ENCODE data around the gene TIMELESS. TPM values are rescaled to one million over a fixed set of nuclear protein-coding genes. Genes with fewer than 3 reads are reported as not detected.
"Not testable (repeated sequence)": the region's sequence is repeated elsewhere in the genome, so short reads cannot be mapped to it uniquely, and the experiment has no call there.

Gene TIMELESS
- total RNA-seq: 3.4 and 3.6 TPM in 2 replicates

- TF ChIP-seq CTCF (IDR thresholded peaks at IDR 0.05; ENCODE audit: insufficient read depth, low read length, severe bottlenecking): no peak
- DNase-seq (ENCODE audit: low read depth) (peak; percentile 80), FAIRE-seq (no peak)
- H3K4me3 ChIP-seq (ENCODE audit: low read depth, low read length): peak within 1 kb of the TSS; percentile 56
- no peaks in the 10 kb centered on the region for H3K36me3 ChIP-seq (ENCODE audit: control insufficient read depth, insufficient read depth, low read length)
- H3K27me3 ChIP-seq (ENCODE audit: control insufficient read depth, insufficient read depth, low read length): no peaks in the 10 kb centered on the region
Observed at GRCh38 chr12:56448860-56449621, at the start of gene TIMELESS. Gene TIMELESS (minus strand): TSS chr12:56449426. CDS start chr12:56434170, 15,256 bp downstream.

- not testable (repeated sequence) for H3K27me3 ChIP-seq (ENCODE audit: control insufficient read depth, insufficient read depth, low read length); H3K4me3 ChIP-seq (ENCODE audit: low read depth, low read length); H3K36me3 ChIP-seq (ENCODE audit: control insufficient read depth, insufficient read depth, low read length); DNase-seq (ENCODE audit: low read depth)
- FAIRE-seq: peak; percentile 18
Observed at GRCh38 chr12:56498126-56498902, 49.1 kb upstream of the TIMELESS start.

- H3K4me3 ChIP-seq (ENCODE audit: low read depth, low read length); DNase-seq (ENCODE audit: low read depth); FAIRE-seq: not testable (repeated sequence)
Observed at GRCh38 chr12:56496704-56497103, 47.5 kb upstream of the TIMELESS start.

GRCh38 chr12:56494481-56494880 lies 45.3 kb upstream of the TIMELESS start:
- FAIRE-seq: not testable (repeated sequence)

More at GRCh38 chr12:56496704-56497103, 47.5 kb upstream of the TIMELESS start:
- peak; percentile 36 for TF ChIP-seq CTCF (IDR thresholded peaks at IDR 0.05; ENCODE audit: insufficient read depth, low read length, severe bottlenecking)
- H3K36me3 ChIP-seq (ENCODE audit: control insufficient read depth, insufficient read depth, low read length); H3K27me3 ChIP-seq (ENCODE audit: control insufficient read depth, insufficient read depth, low read length): not testable (repeated sequence)

GRCh38 chr12:56494106-56494415 lies 44.8 kb upstream of the TIMELESS start:
- not testable (repeated sequence) for H3K4me3 ChIP-seq (ENCODE audit: low read depth, low read length); DNase-seq (ENCODE audit: low read depth); H3K27me3 ChIP-seq (ENCODE audit: control insufficient read depth, insufficient read depth, low read length); FAIRE-seq; H3K36me3 ChIP-seq (ENCODE audit: control insufficient read depth, insufficient read depth, low read length)

More at GRCh38 chr12:56494481-56494880, 45.3 kb upstream of the TIMELESS start:
- not testable (repeated sequence) for H3K36me3 ChIP-seq (ENCODE audit: control insufficient read depth, insufficient read depth, low read length); H3K27me3 ChIP-seq (ENCODE audit: control insufficient read depth, insufficient read depth, low read length); H3K4me3 ChIP-seq (ENCODE audit: low read depth, low read length); DNase-seq (ENCODE audit: low read depth)

- not testable (repeated sequence) for DNase-seq (ENCODE audit: low read depth); H3K27me3 ChIP-seq (ENCODE audit: control insufficient read depth, insufficient read depth, low read length); H3K4me3 ChIP-seq (ENCODE audit: low read depth, low read length); H3K36me3 ChIP-seq (ENCODE audit: control insufficient read depth, insufficient read depth, low read length); FAIRE-seq
Observed at GRCh38 chr12:56493409-56494105, 44.3 kb upstream of the TIMELESS start.

GRCh38 chr12:56490360-56490759 lies 41.1 kb upstream of the TIMELESS start:
- Histone ChIP-seq H3K4me3 (ENCODE audit: low read depth, low read length) (no peak overlapping the region), H3K36me3 (ENCODE audit: control insufficient read depth, insufficient read depth, low read length) (no peaks in the 10 kb centered on the region), H3K27me3 (ENCODE audit: control insufficient read depth, insufficient read depth, low read length) (peaks cover 4% of the 10 kb centered on the region)
- no peak for TF ChIP-seq CTCF (IDR thresholded peaks at IDR 0.05; ENCODE audit: insufficient read depth, low read length, severe bottlenecking)
- DNase-seq (ENCODE audit: low read depth) (no peak), FAIRE-seq (no peak)

All from bronchial epithelial cell (primary cell).